Right lobe of liver (tissue), 6 donors: ENCODE measurements around the gene FLVCR2. TPM values are rescaled to one million over a fixed set of nuclear protein-coding genes. Genes with fewer than 3 reads are reported as not detected.

Experiments
- ATAC-seq, 4 donors: fragments of 200-7000 bp; cut with Tn5 transposase; one replicate each; pipeline ENCODE4 v1.9.1; 2020; ENCODE audit warnings: mild to moderate bottlenecking in 4 of 4, moderate library complexity in 4 of 4
- DNase-seq, 3 donors: peaks; one replicate each; pipeline ENCODE4 v3.0.0-alpha.2; 2020
- H3K27ac ChIP-seq, 3 donors: fragments of 200-600 bp; one replicate each; pipeline ENCODE4 v1.8.0; 2022
- H3K27me3 ChIP-seq, 2 donors: fragments of 200-600 bp; one replicate each; pipeline ENCODE4 v1.8.0; 2022
- H3K36me3 ChIP-seq, 4 donors: fragments of 200-600 bp; sonication (generic) in 1 of 4; one replicate each; pipeline versions ENCODE4 v1.5.1 to v1.8.0; 2017 to 2022; ENCODE audit warnings: control low read depth in 1 of 4
- H3K4me1 ChIP-seq, 4 donors: fragments of 200-600 bp; sonication (generic) in 1 of 4; one replicate each; pipeline versions ENCODE4 v1.5.1 to v1.8.0; 2017 to 2022; ENCODE audit warnings: control low read depth in 1 of 4
- H3K4me3 ChIP-seq, 3 donors: fragments of 200-600 bp; one replicate each; pipeline ENCODE4 v1.8.0; 2022
- H3K9me3 ChIP-seq, 4 donors: fragments of 200-600 bp; sonication (generic) in 1 of 4; one replicate each; pipeline versions ENCODE4 v1.5.1 to v1.8.0; 2017 to 2022; ENCODE audit warnings: control low read depth in 1 of 4
- CTCF ChIP-seq, 4 donors: fragments of 200-600 bp in 3 of 4; fragments of 450-650 bp in 1 of 4; IDR thresholded peaks; one replicate each; pipeline versions ENCODE4 v1.5.1 to v1.8.0; 2016 to 2022; ENCODE audit warnings: antibody characterized with exemption in 4 of 4, mild to moderate bottlenecking in 2 of 4
- POLR2A ChIP-seq: fragments of 450-650 bp; IDR thresholded peaks from one replicate; pipeline ENCODE4 v1.6.1; 2017; ENCODE audit warnings: antibody characterized with exemption, mild to moderate bottlenecking
- WGBS: methylation state at CpG from one replicate; pipeline ENCODE4 v1.1.6; 2018; ENCODE audit warnings: low coverage, low lambda C conversion rate; ENCODE audit not compliant: insufficient coverage; ENCODE audit errors: missing lambda C conversion rate; 5-methylcytosine and 5-hydroxymethylcytosine counted together
- intact Hi-C, 2 donors: fragments of 100-400 bp; cut with DNase I; formaldehyde crosslinking; loops; one replicate each; pipeline versions ENCODE4 v1.11.2 to v1.14.1; 2022
- total RNA-seq, 6 experiments: library from RNA; depleted of rRNA in 2 of 6; stranded (reverse); fragments of >200 nt in 2 of 6; fragmentation: NEBNext Ultra II Directional in 3 of 6; extraction: Animal tissue kit (Norgen Biotek cat#: 25700) in 3 of 6; gene quantifications; one replicate each; pipeline versions ENCODE4 v1.1.0 to v1.2.4, GENCODE V29; 2016 to 2023
- donor health status: DM: no; HTN: yes; CAD: no.
- donor health status: DM: no; HTN: no; CAD: no.
- donor health status: DM: no; HTN: no; CAD: no.
- donor health status: DM: no; HTN: yes; CAD: no.
- donor health status: DM: no; HTN: yes; CAD: no.

Gene FLVCR2
- total RNA-seq, 6 experiments from 2014 or later: 17.0 to 42.8 (median 27.8) TPM

- DNase-seq: peak; percentile 75 to 93 (median 87)
- ATAC-seq: peak; percentile 75 to 87 (median 84)
- peak overlapping the region; percentile 41 to 80 (median 78) for H3K27ac ChIP-seq
- H3K4me1 ChIP-seq: peaks cover 0 to 70% (median 32%) of the 10 kb centered on the region in 4 donors
- H3K36me3 ChIP-seq: peaks cover 0 to 15% (median 6%) of the 10 kb centered on the region in 4 donors
- no peaks in the 10 kb centered on the region for H3K9me3 ChIP-seq
- no peak for TF ChIP-seq CTCF (IDR thresholded peaks at IDR 0.05)
- TF ChIP-seq POLR2A: peak; percentile 23
- H3K4me3 ChIP-seq: no peak overlapping the region
- no peaks in the 10 kb centered on the region for H3K27me3 ChIP-seq
- WGBS: 29% methylated on average over 9 of the region's 9 CpGs
- intact Hi-C loops: loop anchor here in 1 of 2 donors (5.0 kb wide), 1 partner anchor 66 kb away; no protein-coding TSS in a partner anchor
These were observed 69.8 kb downstream of the FLVCR2 start for GRCh38 chr14:75648066-75648838.

GRCh38 chr14:75649337-75649736, 70.9 kb downstream of the FLVCR2 start:
- Histone ChIP-seq H3K4me3 (no peak overlapping the region), H3K27ac (peak overlapping the region in 2 of 3 donors; percentile 69 to 78), H3K9me3 (no peaks in the 10 kb centered on the region), H3K36me3 (peaks cover 0 to 15% (median 7%) of the 10 kb centered on the region in 4 donors), H3K4me1 (peaks cover 0 to 62% (median 29%) of the 10 kb centered on the region in 4 donors), H3K27me3 (no peaks in the 10 kb centered on the region)
- ATAC-seq: no peak
- DNase-seq: no peak
- intact Hi-C loops: loop anchor here in 1 of 2 donors (5.0 kb wide), 1 partner anchor 67 kb away; no protein-coding TSS in a partner anchor
- 100% methylated on average over 1 of the region's 1 CpG for WGBS
- TF ChIP-seq POLR2A (no peak), CTCF (IDR thresholded peaks at IDR 0.05) (no peak)

GRCh38 chr14:75649773-75650172, 71.4 kb downstream of the FLVCR2 start:
- H3K9me3 ChIP-seq: no peaks in the 10 kb centered on the region
- H3K36me3 ChIP-seq: peaks cover 0 to 19% (median 9%) of the 10 kb centered on the region in 4 donors
- H3K27me3 ChIP-seq: no peaks in the 10 kb centered on the region
- ATAC-seq: no peak
- no peak overlapping the region for H3K4me3 ChIP-seq
- peak overlapping the region in 2 of 3 donors; percentile 69 to 78 for H3K27ac ChIP-seq
- intact Hi-C loops: loop anchor here in 1 of 2 donors (5.0 kb wide), 1 partner anchor 67 kb away; no protein-coding TSS in a partner anchor
- TF ChIP-seq POLR2A: no peak
- TF ChIP-seq CTCF (IDR thresholded peaks at IDR 0.05): no peak
- no peak for DNase-seq
- peaks cover 0 to 62% (median 29%) of the 10 kb centered on the region in 4 donors for H3K4me1 ChIP-seq
- WGBS: 100% methylated on average over 1 of the region's 1 CpG

- no peaks in the 10 kb centered on the region for H3K27me3 ChIP-seq
- 57% methylated on average over 5 of the region's 5 CpGs for WGBS
- TF ChIP-seq POLR2A: no peak
- TF ChIP-seq CTCF (IDR thresholded peaks at IDR 0.05): no peak
- peak overlapping the region in 2 of 3 donors; percentile 69 to 78 for H3K27ac ChIP-seq
- H3K4me3 ChIP-seq: no peak overlapping the region
- no peaks in the 10 kb centered on the region for H3K9me3 ChIP-seq
- peaks cover 0 to 62% (median 29%) of the 10 kb centered on the region in 4 donors for H3K4me1 ChIP-seq
- peaks cover 0 to 26% (median 13%) of the 10 kb centered on the region in 4 donors for H3K36me3 ChIP-seq
- ATAC-seq (peak; percentile 16 to 48 (median 33)), DNase-seq (no peak)
- intact Hi-C loops: no loop called here
These were observed 72.0 kb downstream of the FLVCR2 start for GRCh38 chr14:75650253-75651058.
